Karpas-422 (cell line): ENCODE data around the gene KATNAL1. TPM values are rescaled to one million over a fixed set of nuclear protein-coding genes. Genes with fewer than 3 reads are reported as not detected.
A peak's percentile ranks its signal among the peaks of the same experiment; 100 is the strongest.
"Not testable (repeated sequence)": the region's sequence is repeated elsewhere in the genome, so short reads cannot be mapped to it uniquely, and the experiment has no call there.

Experiments used
- DNase-seq: peaks from one replicate; pipeline ENCODE4 v3.0.0-alpha.2; 2015
- H2AFZ ChIP-seq: fragments of 200-600 bp; sonication (generic); 2 replicates; pipeline ENCODE4 v1.6.1; 2014; ENCODE audit warnings: antibody characterized with exemption, low read length, mixed read lengths
- H3K27ac ChIP-seq: fragments of 200-600 bp; sonication (generic); 2 replicates; pipeline ENCODE4 v1.5.1; 2014; ENCODE audit warnings: mild to moderate bottlenecking, low read length, moderate library complexity
- H3K27me3 ChIP-seq: fragments of 200-600 bp; sonication (generic); 2 replicates; pipeline ENCODE4 v1.6.1; 2014; ENCODE audit warnings: low read length, mixed read lengths
- H3K36me3 ChIP-seq: fragments of 200-600 bp; sonication (generic); 2 replicates; pipeline ENCODE4 v1.6.1; 2014; ENCODE audit warnings: low read length, mixed read lengths; ENCODE audit not compliant: insufficient read depth
- H3K4me1 ChIP-seq: fragments of 200-600 bp; sonication (generic); 2 replicates; pipeline ENCODE4 v1.6.1; 2014; ENCODE audit warnings: mild to moderate bottlenecking, low read length, mixed read lengths
- H3K4me2 ChIP-seq: fragments of 200-600 bp; sonication (generic); 2 replicates; pipeline ENCODE4 v1.6.1; 2014; ENCODE audit warnings: low read length, low read depth, mild to moderate bottlenecking; ENCODE audit not compliant: poor library complexity, severe bottlenecking
- H3K4me3 ChIP-seq: fragments of 200-600 bp; sonication (generic); 2 replicates; pipeline ENCODE4 v1.5.1; 2014; ENCODE audit warnings: mild to moderate bottlenecking, antibody characterized with exemption, low read length, mixed read lengths
- H3K79me2 ChIP-seq: fragments of 200-600 bp; sonication (generic); 2 replicates; pipeline ENCODE4 v1.6.1; 2014; ENCODE audit warnings: mild to moderate bottlenecking, low read length, mixed read lengths
- H3K9ac ChIP-seq: fragments of 200-600 bp; sonication (generic); 2 replicates; pipeline ENCODE4 v1.6.0; 2014; ENCODE audit warnings: low read length
- H3K9me2 ChIP-seq: fragments of 200-600 bp; sonication (generic), shearing (Covaris generic); replicated peaks from 2 replicates; pipeline ENCODE4 v1.6.0; 2014; ENCODE audit warnings: mild to moderate bottlenecking, low read length, moderate library complexity; ENCODE audit not compliant: insufficient read depth
- H3K9me3 ChIP-seq: fragments of 300-700, 200-600 bp; sonication (generic); 2 replicates; pipeline ENCODE4 v1.6.1; 2014; ENCODE audit warnings: low read length, mixed read lengths
- H4K20me1 ChIP-seq: fragments of 200-600 bp; sonication (generic); 2 replicates; pipeline ENCODE4 v1.6.1; 2014; ENCODE audit warnings: mild to moderate bottlenecking, antibody characterized with exemption, low read length, low read depth; ENCODE audit not compliant: insufficient read depth
- total RNA-seq: library from RNA; depleted of rRNA; stranded (reverse); fragments of >200 nt; shearing (Covaris generic); gene quantifications from 2 replicates; pipeline ENCODE4 v1.2.3, GENCODE V29; 2014; ENCODE audit warnings: low replicate concordance

The KATNAL1 gene
- total RNA-seq, 1 experiment from 2014 or later, result 35.6 TPM

DNA sequence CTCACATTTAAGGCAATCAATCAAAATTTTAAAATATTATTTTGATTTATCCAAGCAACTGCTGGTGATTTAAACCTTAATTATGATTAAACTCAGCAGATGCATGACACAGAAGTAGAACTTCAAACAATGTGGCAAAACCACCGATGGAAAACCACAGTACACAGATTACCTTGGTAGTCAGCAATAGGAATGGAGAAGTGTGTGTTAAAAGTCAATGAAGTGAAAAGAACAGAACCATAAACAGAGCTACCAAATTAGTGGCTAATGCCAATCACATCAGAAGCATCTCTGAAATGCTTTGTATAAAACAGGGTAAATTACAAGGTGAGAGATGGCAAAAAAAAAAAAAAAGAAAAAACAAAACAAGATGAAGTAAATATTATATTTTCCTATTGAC is 31.2 kb downstream of the KATNAL1 start:
- Histone ChIP-seq H3K36me3 (peaks cover 58% of the 10 kb centered on the region), H3K27ac (no peak overlapping the region), H3K9me3 (no peaks in the 10 kb centered on the region), H3K4me3 (no peak overlapping the region), H3K79me2 (peaks cover 65% of the 10 kb centered on the region), H3K9ac (no peak overlapping the region), H3K4me1 (no peaks in the 10 kb centered on the region; the same call in 1 of the 2 replicates), H4K20me1 (no peaks in the 10 kb centered on the region), H3K27me3 (no peaks in the 10 kb centered on the region), H3K9me2 (no peaks in the 10 kb centered on the region), H2AFZ (no peak overlapping the region), H3K4me2 (no peak overlapping the region)
- DNase-seq, result no peak

DNA sequence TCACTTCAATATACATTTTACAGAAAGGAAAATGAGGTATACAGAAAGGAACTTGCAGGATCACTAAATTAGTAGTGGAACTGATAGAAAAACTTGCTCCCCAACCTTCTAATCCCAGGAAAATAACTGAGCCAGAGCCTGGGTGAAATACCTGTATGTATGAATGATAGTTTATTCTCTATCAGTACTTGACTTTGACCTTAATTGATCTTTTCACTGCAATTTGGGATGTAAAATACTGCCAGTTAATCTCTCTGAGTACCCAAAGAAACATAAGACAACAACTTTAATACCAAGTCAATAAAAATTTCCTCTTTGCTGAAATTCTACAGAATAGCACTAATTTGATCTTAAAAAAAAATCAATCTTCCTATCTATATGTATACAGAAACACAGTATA is 33.3 kb downstream of the KATNAL1 start:
- no peaks in the 10 kb centered on the region for H3K9me2 ChIP-seq
- H3K27ac ChIP-seq, result no peak overlapping the region
- no peaks in the 10 kb centered on the region for H3K9me3 ChIP-seq
- no peaks in the 10 kb centered on the region; the same call in 1 of the 2 replicates for H3K4me1 ChIP-seq
- DNase-seq, result no peak
- H3K4me2 ChIP-seq, result no peak overlapping the region
- H3K9ac ChIP-seq, result no peak overlapping the region
- no peaks in the 10 kb centered on the region for H4K20me1 ChIP-seq
- no peaks in the 10 kb centered on the region for H3K27me3 ChIP-seq
- peaks cover 44% of the 10 kb centered on the region for H3K36me3 ChIP-seq
- H3K79me2 ChIP-seq, result peaks cover 57% of the 10 kb centered on the region
- no peak overlapping the region for H2AFZ ChIP-seq
- no peak overlapping the region for H3K4me3 ChIP-seq

DNA sequence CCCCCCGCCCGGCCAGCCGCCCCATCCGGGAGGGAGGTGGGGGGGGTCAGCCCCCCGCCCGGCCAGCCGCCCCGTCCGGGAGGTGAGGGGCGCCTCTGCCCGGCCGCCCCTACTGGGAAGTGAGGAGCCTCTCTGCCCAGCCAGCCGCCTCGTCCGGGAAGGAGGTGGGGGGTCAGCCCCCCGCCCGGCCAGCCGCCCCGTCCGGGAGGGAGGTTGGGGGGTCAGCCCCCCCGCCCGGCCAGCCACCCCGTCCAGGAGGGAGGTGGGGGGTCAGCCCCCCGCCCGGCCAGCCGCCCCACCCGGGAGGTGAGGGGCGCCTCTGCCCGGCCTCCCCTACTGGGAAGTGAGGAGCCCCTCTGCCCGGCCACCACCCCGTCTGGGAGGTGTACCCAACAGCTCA is 37.3 kb downstream of the KATNAL1 start:
- not testable (repeated sequence) for H3K9me3 ChIP-seq, H3K27ac ChIP-seq, DNase-seq, H4K20me1 ChIP-seq, H2AFZ ChIP-seq, H3K4me2 ChIP-seq, H3K9ac ChIP-seq, H3K4me3 ChIP-seq, H3K9me2 ChIP-seq, H3K27me3 ChIP-seq
- H3K4me1 ChIP-seq, result peaks cover 15% of the 10 kb centered on the region
- H3K36me3 ChIP-seq, result peaks cover 14% of the 10 kb centered on the region
- peaks cover 66% of the 10 kb centered on the region for H3K79me2 ChIP-seq

DNA sequence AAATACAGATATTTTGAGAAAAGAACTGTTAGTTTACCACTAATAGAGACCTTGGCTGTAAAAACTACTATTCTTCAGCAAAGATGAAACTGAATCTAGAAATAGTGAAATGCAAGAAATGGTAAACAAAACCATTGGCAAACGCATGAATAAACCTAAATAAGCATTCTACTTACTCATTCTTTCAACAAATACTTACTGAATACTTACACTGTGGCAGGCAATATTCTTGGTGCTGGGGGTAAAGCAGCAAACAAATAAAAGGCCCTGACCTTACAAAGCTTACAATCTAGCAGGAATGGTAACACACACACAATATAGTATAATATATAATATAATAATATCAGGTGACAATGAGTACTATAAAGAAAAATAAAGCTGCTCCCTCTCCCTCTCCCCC is 38.7 kb downstream of the KATNAL1 start:
- Histone ChIP-seq H3K27ac (peak overlapping the region; percentile 18), H3K4me1 (peaks cover 15% of the 10 kb centered on the region), H3K9ac (no peak overlapping the region), H3K79me2 (peaks cover 52% of the 10 kb centered on the region), H2AFZ (no peak overlapping the region), H3K4me3 (no peak overlapping the region), H3K9me3 (no peaks in the 10 kb centered on the region), H3K27me3 (no peaks in the 10 kb centered on the region), H4K20me1 (no peaks in the 10 kb centered on the region), H3K4me2 (peak overlapping the region; percentile 1), H3K9me2 (no peaks in the 10 kb centered on the region), H3K36me3 (peaks cover 9% of the 10 kb centered on the region; the same call in 1 of the 2 replicates)
- DNase-seq, result no peak

DNA sequence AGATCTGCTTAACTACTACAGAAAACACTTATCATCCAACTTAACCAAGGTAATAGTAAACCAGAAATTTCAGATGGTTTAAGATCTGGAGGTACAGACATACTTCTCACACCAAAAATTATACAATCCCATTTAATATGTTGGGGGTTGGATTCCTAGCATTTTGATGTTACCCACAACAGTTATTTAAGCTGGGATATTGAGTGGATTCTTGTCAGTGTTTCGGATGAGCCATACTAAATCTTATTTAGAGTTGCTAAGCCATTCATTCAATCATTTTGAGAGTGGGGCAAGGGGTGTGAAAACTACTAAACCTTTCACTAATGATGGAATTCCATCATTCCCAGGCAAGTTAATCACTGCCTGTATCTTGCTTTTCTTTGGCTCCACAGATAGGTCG is 40.6 kb downstream of the KATNAL1 start:
- Histone ChIP-seq H3K79me2 (peaks cover 39% of the 10 kb centered on the region), H3K9me3 (no peaks in the 10 kb centered on the region), H3K4me2 (no peak overlapping the region), H3K9ac (no peak overlapping the region), H3K27ac (no peak overlapping the region), H3K4me1 (peaks cover 15% of the 10 kb centered on the region), H4K20me1 (no peaks in the 10 kb centered on the region), H3K9me2 (no peaks in the 10 kb centered on the region), H3K27me3 (no peaks in the 10 kb centered on the region), H3K4me3 (no peak overlapping the region), H2AFZ (no peak overlapping the region), H3K36me3 (peaks cover 8% of the 10 kb centered on the region; the same call in 1 of the 2 replicates)
- no peak for DNase-seq

DNA sequence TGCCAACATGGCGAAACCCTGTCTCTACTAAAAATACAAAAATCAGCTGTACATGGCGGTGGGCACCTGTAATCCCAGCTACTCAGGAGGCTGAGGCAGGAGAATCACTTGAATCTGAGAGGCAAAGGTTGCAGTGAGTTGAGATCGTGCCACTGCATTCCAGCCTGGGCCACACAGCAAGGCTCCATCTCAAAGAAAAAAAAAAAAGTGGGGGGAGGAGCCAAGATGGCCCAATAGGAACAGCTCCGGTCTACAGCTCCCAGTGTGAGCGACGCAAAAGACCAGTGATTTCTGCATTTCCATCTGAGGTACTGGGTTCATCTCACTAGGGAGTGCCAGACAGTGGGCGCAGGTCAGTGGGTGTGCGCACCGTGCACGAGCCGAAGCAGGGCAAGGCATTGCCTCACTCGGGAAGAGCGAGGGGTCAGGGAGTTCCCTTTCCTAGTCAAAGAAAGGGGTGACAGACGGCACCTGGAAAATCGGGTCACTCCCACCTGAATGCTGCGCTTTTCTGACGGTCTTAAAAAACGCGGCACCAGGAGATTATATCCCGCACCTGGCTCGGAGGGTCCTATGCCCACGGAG is 48.1 kb downstream of the KATNAL1 start:
- not testable (repeated sequence) for H4K20me1 ChIP-seq, H3K27me3 ChIP-seq, H2AFZ ChIP-seq, DNase-seq, H3K4me2 ChIP-seq, H3K36me3 ChIP-seq, H3K9me3 ChIP-seq, H3K4me3 ChIP-seq, H3K9ac ChIP-seq, H3K9me2 ChIP-seq
- Histone ChIP-seq H3K79me2 (peaks cover 45% of the 10 kb centered on the region), H3K4me1 (peaks cover 46% of the 10 kb centered on the region), H3K27ac (peak overlapping the region; percentile 96)

DNA sequence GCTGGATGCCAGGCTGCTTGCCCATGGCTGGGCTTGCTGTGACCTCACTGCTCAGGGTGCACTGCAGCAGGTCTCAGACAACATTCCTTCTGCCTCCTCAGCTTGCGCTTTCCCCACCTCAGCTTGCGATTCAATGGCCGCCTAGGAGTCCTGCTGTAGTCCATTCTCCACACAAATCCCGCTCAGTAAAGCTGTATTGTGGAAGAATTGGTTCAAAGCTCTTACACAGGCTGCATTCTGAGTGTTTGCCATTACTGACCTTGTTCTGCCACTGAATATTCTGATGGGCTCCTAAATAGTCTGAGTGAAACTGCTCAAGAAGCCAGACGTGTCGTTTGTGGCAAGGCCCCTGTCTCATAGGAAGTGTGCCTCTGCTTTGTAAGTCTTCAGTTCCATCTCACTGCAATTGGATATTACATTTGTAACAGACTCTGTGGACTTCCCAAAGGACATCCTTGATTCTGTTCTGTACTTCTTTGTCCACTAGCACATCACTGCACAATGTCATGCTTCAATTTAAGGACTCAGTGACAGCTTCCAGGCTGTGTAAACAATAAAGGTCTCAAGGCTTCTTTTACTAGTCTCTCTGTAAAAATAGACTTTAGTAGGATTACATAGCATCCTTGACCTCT is 49.8 kb downstream of the KATNAL1 start:
- no peaks in the 10 kb centered on the region for H3K27me3 ChIP-seq
- no peaks in the 10 kb centered on the region for H3K9me2 ChIP-seq
- peaks cover 6% of the 10 kb centered on the region; the same call in 1 of the 2 replicates for H3K36me3 ChIP-seq
- peak overlapping the region; percentile 57 for H3K4me3 ChIP-seq
- H4K20me1 ChIP-seq, result no peaks in the 10 kb centered on the region
- peaks cover 54% of the 10 kb centered on the region for H3K79me2 ChIP-seq
- H3K4me2 ChIP-seq, result peak overlapping the region; percentile 82
- peaks cover 53% of the 10 kb centered on the region for H3K4me1 ChIP-seq
- DNase-seq, result peak; percentile 69
- H3K9ac ChIP-seq, result peak overlapping the region; percentile 67
- H3K27ac ChIP-seq, result peak overlapping the region; percentile 96
- no peaks in the 10 kb centered on the region for H3K9me3 ChIP-seq
- H2AFZ ChIP-seq, result peak overlapping the region; percentile 33; the same call in 1 of the 2 replicates

DNA sequence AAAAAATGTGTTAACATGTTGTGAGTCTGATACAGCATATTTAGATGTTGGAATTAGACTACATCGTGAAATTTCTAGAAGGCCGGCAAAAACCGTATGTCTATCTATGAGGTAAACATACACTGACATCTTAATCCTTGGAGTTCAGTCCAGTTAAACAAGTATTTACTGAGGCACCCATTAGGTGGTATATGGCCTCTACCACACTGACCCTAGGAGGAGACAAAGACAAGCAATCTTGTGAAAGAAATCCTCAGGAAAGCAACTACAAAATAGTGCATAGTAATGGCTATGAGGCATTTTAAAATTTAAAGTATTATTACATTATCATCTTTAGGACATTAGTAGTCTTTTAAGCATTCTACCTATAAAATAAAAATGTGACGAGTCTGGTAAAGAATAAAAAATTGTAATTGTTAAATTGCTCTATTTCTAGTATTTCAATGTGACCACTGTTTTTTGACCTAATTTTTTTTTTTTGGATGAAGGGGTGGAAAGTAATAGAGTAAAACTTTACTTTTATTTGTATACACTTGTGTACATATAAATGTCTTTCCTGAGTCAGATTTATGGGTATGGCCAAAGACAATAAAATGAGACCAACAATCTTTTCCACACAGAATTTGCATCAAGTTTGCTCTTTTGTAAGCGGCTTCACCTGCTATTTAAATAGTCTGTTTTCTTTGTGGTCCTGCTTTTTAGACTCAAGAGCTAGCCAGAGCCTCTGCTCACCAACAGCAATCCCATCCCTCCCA is 50.5 kb downstream of the KATNAL1 start:
- H3K9me2 ChIP-seq, result no peaks in the 10 kb centered on the region

More for the DNA sequence above, 50.5 kb downstream of the KATNAL1 start:
- Histone ChIP-seq H3K4me1 (peaks cover 53% of the 10 kb centered on the region), H4K20me1 (no peaks in the 10 kb centered on the region), H3K27me3 (no peaks in the 10 kb centered on the region), H3K79me2 (peaks cover 57% of the 10 kb centered on the region), H3K4me3 (peak overlapping the region; percentile 57; the same call in 1 of the 2 replicates), H3K9ac (peak overlapping the region; percentile 67), H2AFZ (peak overlapping the region; percentile 33; the same call in 1 of the 2 replicates), H3K36me3 (peaks cover 6% of the 10 kb centered on the region; the same call in 1 of the 2 replicates), H3K27ac (peak overlapping the region; percentile 96), H3K9me3 (no peaks in the 10 kb centered on the region), H3K4me2 (peak overlapping the region; percentile 82)
- DNase-seq, result no peak
